HepG2 (cell line): ENCODE results near the gene TIMELESS. TPM values are rescaled to one million over a fixed set of nuclear protein-coding genes. Genes with fewer than 3 reads are reported as not detected.
A peak's percentile ranks its signal among the peaks of the same experiment; 100 is the strongest.

ENCODE experiments used
- DBP ChIP-seq: sonication (generic); formaldehyde crosslinking; IDR thresholded peaks from 2 replicates; pipeline ENCODE4 v1.4.0; 2020; ENCODE audit warnings: missing genetic modification reagents; ENCODE audit errors: not compliant biosample characterization
- EED ChIP-seq: sonication (generic); formaldehyde crosslinking; IDR thresholded peaks from 2 replicates; pipeline ENCODE4 v1.5.0; 2020; ENCODE audit warnings: mild to moderate bottlenecking, missing genetic modification reagents
- GATA4 ChIP-seq: sonication (generic); IDR thresholded peaks from 2 replicates; pipeline ENCODE4 v1.6.1; 2016; ENCODE audit warnings: antibody characterized with exemption, low read depth, borderline replicate concordance
- GTF3A ChIP-seq: sonication (generic); formaldehyde crosslinking; conservative IDR thresholded peaks from 2 replicates; pipeline ENCODE4 v1.4.0; 2020; ENCODE audit warnings: mild to moderate bottlenecking, missing genetic modification reagents
- ZBTB34 ChIP-seq: sonication (generic); formaldehyde crosslinking; IDR thresholded peaks from 2 replicates; pipeline ENCODE4 v1.8.0; 2022; ENCODE audit warnings: mild to moderate bottlenecking, missing genetic modification reagents
- ZBTB7A ChIP-seq: sonication (generic); formaldehyde crosslinking; IDR thresholded peaks from 2 replicates; pipeline ENCODE4 v1.8.0; 2022; ENCODE audit warnings: mild to moderate bottlenecking, missing genetic modification reagents
- ZBTB7B ChIP-seq: sonication (generic); formaldehyde crosslinking; IDR thresholded peaks from 2 replicates; pipeline ENCODE4 v1.4.0; 2020; ENCODE audit warnings: missing genetic modification reagents
- ZNF430 ChIP-seq: sonication (generic); formaldehyde crosslinking; IDR thresholded peaks from 2 replicates; pipeline ENCODE4 v1.9.0; 2021; ENCODE audit warnings: mild to moderate bottlenecking, missing genetic modification reagents
- ZNF496 ChIP-seq: sonication (generic); formaldehyde crosslinking; IDR thresholded peaks from 2 replicates; pipeline ENCODE4 v1.8.1; 2023; ENCODE audit warnings: mild to moderate bottlenecking, moderate library complexity, missing genetic modification reagents; ENCODE audit not compliant: insufficient replicate concordance
- ZNF792 ChIP-seq: IDR thresholded peaks from 2 replicates; pipeline ENCODE4 v1.6.1; 2016
- polyA plus RNA-seq, 8 experiments: library from polyadenylated mRNA; depleted of rRNA in 3 of 8; stranded (reverse) in 7 of 8; unstranded in 1 of 8; fragments of >200 nt; fragmentation: Illumina TruSeq in 4 of 8; extraction: Trizol in 4 of 8; gene quantifications; 2 replicates each; pipeline versions ENCODE4 v1.2.1 to v1.2.3, GENCODE V29; 2011 to 2016; ENCODE audit warnings: low read depth in 4 of 8, missing spikeins in 1 of 8, mixed read lengths in 1 of 8; ENCODE audit not compliant: insufficient read depth in 1 of 8
- total RNA-seq, 5 experiments: library from RNA; depleted of rRNA; stranded (reverse); fragments of >200 nt; fragmentation: Illumina TruSeq; extraction: Trizol; gene quantifications; 2 replicates each; pipeline ENCODE4 v1.2.3, GENCODE V29; 2016; ENCODE audit warnings: low read depth in 1 of 5
- TF ChIP-seq, protein P1 (sequence below): sonication (generic); formaldehyde crosslinking; IDR thresholded peaks from 2 replicates; pipeline ENCODE4 v1.4.0; 2020; ENCODE audit warnings: mild to moderate bottlenecking, missing genetic modification reagents
- TF ChIP-seq, protein P2 (sequence below): IDR thresholded peaks from 2 replicates; pipeline ENCODE4 v1.6.1; 2016; ENCODE audit warnings: missing compliant biosample characterization, missing genetic modification reagents, borderline replicate concordance
- TF ChIP-seq, protein P3 (sequence below): sonication (generic); formaldehyde crosslinking; IDR thresholded peaks from 2 replicates; pipeline ENCODE4 v1.4.0; 2020; ENCODE audit warnings: missing genetic modification reagents
- TF ChIP-seq, protein P4 (sequence below): sonication (generic); formaldehyde crosslinking; IDR thresholded peaks from 2 replicates; pipeline ENCODE4 v1.4.0; 2020; ENCODE audit warnings: missing genetic modification reagents
- TF ChIP-seq, protein P5 (sequence below): sonication (generic); formaldehyde crosslinking; IDR thresholded peaks from 2 replicates; pipeline ENCODE4 v1.4.0; 2020; ENCODE audit warnings: missing genetic modification reagents

The TIMELESS gene
- total and polyA plus RNA-seq, 2 of the 13 experiments (the other 11 are each of a cell fraction or from before 2014, with no cell fraction given), result 4.0 to 20.3 TPM

GRCh38 chr12:56448860-56449621, at the start of gene TIMELESS (continued):
- TF ChIP-seq DBP (CRISPR knock-in tag) (peak; percentile 45), ZNF496 (CRISPR knock-in tag) (no peak), GATA4 (no peak; the same call in 1 of the 2 replicates), ZBTB34 (CRISPR knock-in tag) (peak; percentile 75), EED (peak; percentile 86; the same call in 1 of the 2 replicates), GTF3A (no peak; the same call in 1 of the 2 replicates), ZNF430 (CRISPR knock-in tag) (peak; percentile 86), ZBTB7A (CRISPR knock-in tag) (no peak), ZBTB7B (CRISPR knock-in tag) (no peak), ZNF792 (CRISPR knock-in tag) (peak; percentile 77; the same call in 1 of the 2 replicates)
- TF ChIP-seq, protein P1, sequence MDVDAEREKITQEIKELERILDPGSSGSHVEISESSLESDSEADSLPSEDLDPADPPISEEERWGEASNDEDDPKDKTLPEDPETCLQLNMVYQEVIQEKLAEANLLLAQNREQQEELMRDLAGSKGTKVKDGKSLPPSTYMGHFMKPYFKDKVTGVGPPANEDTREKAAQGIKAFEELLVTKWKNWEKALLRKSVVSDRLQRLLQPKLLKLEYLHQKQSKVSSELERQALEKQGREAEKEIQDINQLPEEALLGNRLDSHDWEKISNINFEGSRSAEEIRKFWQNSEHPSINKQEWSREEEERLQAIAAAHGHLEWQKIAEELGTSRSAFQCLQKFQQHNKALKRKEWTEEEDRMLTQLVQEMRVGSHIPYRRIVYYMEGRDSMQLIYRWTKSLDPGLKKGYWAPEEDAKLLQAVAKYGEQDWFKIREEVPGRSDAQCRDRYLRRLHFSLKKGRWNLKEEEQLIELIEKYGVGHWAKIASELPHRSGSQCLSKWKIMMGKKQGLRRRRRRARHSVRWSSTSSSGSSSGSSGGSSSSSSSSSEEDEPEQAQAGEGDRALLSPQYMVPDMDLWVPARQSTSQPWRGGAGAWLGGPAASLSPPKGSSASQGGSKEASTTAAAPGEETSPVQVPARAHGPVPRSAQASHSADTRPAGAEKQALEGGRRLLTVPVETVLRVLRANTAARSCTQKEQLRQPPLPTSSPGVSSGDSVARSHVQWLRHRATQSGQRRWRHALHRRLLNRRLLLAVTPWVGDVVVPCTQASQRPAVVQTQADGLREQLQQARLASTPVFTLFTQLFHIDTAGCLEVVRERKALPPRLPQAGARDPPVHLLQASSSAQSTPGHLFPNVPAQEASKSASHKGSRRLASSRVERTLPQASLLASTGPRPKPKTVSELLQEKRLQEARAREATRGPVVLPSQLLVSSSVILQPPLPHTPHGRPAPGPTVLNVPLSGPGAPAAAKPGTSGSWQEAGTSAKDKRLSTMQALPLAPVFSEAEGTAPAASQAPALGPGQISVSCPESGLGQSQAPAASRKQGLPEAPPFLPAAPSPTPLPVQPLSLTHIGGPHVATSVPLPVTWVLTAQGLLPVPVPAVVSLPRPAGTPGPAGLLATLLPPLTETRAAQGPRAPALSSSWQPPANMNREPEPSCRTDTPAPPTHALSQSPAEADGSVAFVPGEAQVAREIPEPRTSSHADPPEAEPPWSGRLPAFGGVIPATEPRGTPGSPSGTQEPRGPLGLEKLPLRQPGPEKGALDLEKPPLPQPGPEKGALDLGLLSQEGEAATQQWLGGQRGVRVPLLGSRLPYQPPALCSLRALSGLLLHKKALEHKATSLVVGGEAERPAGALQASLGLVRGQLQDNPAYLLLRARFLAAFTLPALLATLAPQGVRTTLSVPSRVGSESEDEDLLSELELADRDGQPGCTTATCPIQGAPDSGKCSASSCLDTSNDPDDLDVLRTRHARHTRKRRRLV, result peak; percentile 89; the same call in 1 of the 2 replicates
- TF ChIP-seq, protein P2, sequence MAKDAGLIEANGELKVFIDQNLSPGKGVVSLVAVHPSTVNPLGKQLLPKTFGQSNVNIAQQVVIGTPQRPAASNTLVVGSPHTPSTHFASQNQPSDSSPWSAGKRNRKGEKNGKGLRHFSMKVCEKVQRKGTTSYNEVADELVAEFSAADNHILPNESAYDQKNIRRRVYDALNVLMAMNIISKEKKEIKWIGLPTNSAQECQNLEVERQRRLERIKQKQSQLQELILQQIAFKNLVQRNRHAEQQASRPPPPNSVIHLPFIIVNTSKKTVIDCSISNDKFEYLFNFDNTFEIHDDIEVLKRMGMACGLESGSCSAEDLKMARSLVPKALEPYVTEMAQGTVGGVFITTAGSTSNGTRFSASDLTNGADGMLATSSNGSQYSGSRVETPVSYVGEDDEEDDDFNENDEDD (CRISPR knock-in tag), result peak; percentile 98
- TF ChIP-seq, protein P3, sequence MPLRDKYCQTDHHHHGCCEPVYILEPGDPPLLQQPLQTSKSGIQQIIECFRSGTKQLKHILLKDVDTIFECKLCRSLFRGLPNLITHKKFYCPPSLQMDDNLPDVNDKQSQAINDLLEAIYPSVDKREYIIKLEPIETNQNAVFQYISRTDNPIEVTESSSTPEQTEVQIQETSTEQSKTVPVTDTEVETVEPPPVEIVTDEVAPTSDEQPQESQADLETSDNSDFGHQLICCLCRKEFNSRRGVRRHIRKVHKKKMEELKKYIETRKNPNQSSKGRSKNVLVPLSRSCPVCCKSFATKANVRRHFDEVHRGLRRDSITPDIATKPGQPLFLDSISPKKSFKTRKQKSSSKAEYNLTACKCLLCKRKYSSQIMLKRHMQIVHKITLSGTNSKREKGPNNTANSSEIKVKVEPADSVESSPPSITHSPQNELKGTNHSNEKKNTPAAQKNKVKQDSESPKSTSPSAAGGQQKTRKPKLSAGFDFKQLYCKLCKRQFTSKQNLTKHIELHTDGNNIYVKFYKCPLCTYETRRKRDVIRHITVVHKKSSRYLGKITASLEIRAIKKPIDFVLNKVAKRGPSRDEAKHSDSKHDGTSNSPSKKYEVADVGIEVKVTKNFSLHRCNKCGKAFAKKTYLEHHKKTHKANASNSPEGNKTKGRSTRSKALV (CRISPR knock-in tag), result peak; percentile 82; the same call in 1 of the 2 replicates
- TF ChIP-seq, protein P4, sequence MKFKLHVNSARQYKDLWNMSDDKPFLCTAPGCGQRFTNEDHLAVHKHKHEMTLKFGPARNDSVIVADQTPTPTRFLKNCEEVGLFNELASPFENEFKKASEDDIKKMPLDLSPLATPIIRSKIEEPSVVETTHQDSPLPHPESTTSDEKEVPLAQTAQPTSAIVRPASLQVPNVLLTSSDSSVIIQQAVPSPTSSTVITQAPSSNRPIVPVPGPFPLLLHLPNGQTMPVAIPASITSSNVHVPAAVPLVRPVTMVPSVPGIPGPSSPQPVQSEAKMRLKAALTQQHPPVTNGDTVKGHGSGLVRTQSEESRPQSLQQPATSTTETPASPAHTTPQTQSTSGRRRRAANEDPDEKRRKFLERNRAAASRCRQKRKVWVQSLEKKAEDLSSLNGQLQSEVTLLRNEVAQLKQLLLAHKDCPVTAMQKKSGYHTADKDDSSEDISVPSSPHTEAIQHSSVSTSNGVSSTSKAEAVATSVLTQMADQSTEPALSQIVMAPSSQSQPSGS (CRISPR knock-in tag), result 0 out of 2 replicates have a peak, but pooled peaks have one; percentile 32
- TF ChIP-seq, protein P5, sequence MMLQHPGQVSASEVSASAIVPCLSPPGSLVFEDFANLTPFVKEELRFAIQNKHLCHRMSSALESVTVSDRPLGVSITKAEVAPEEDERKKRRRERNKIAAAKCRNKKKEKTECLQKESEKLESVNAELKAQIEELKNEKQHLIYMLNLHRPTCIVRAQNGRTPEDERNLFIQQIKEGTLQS (CRISPR knock-in tag), result peak; percentile 12; the same call in 1 of the 2 replicates
